CD4-positive, alpha-beta memory T cell (primary cell): ENCODE data around the gene SNRPD3. TPM values are rescaled to one million over a fixed set of nuclear protein-coding genes. Genes with fewer than 3 reads are reported as not detected.

Source experiments
- CTCF ChIA-PET: fragments of 350-600 bp; sonication (Branson Sonifier 250); formaldehyde crosslinking; loops from one replicate; lab custom pipeline; 2021; ENCODE audit warnings: inconsistent platforms; ENCODE audit not compliant: partially characterized antibody; lab: Charles Lee
- POLR2A ChIA-PET: fragments of 350-600 bp; sonication (Branson Sonifier 250); formaldehyde crosslinking; loops from one replicate; lab custom pipeline; 2021; ENCODE audit not compliant: partially characterized antibody; lab: Charles Lee
- DNase-seq, 5 donors: peaks; one replicate each; pipeline versions ENCODE4 v3.0.0 to v3.0.0-alpha.2; 2020 to 2022; ENCODE audit warnings: mixed read lengths in 1 of 5
- H3K27ac ChIP-seq: one replicate; pipeline ENCODE4 v1.7.0; 2013; ENCODE audit warnings: low read depth, low read length
- H3K27me3 ChIP-seq: 2 replicates; pipeline ENCODE4 v1.7.0; 2013; ENCODE audit warnings: mild to moderate bottlenecking, low read length, moderate library complexity; ENCODE audit not compliant: insufficient read depth
- H3K36me3 ChIP-seq: 2 replicates; pipeline ENCODE4 v1.7.0; 2013; ENCODE audit warnings: mild to moderate bottlenecking, low read length, moderate library complexity; ENCODE audit not compliant: insufficient read depth
- H3K4me1 ChIP-seq: 2 replicates; pipeline ENCODE4 v1.7.0; 2013; ENCODE audit warnings: mild to moderate bottlenecking, low read length, moderate library complexity; ENCODE audit not compliant: insufficient read depth
- H3K4me3 ChIP-seq, 2 donors: one replicate each; pipeline ENCODE4 v1.7.0; 2013; ENCODE audit warnings: low read length in 2 of 2, mild to moderate bottlenecking in 1 of 2
- H3K9me3 ChIP-seq, 2 donors: one replicate each; pipeline ENCODE4 v1.7.0; 2013; ENCODE audit warnings: low read length in 2 of 2, control low read depth in 1 of 2; ENCODE audit not compliant: control insufficient read depth in 1 of 2
- H3K27ac Mint-ChIP-seq, 7 donors: one replicate each; pipeline ENCODE4 v1.8.0; 2020 to 2021; ENCODE audit warnings: mixed read lengths in 7 of 7, mild to moderate bottlenecking in 6 of 7, inconsistent platforms in 3 of 7, moderate library complexity in 3 of 7
- H3K27me3 Mint-ChIP-seq, 2 donors: one replicate each; pipeline ENCODE4 v1.8.0; 2020 to 2021; ENCODE audit warnings: mixed read lengths in 2 of 2
- H3K36me3 Mint-ChIP-seq, 2 donors: one replicate each; pipeline ENCODE4 v1.8.0; 2020 to 2021; ENCODE audit warnings: mixed read lengths in 2 of 2, inconsistent platforms in 1 of 2, mild to moderate bottlenecking in 1 of 2
- H3K4me1 Mint-ChIP-seq, 4 donors: one replicate each; pipeline ENCODE4 v1.8.0; 2020 to 2021; ENCODE audit warnings: mixed read lengths in 4 of 4, mild to moderate bottlenecking in 1 of 4
- H3K4me3 Mint-ChIP-seq, 8 donors: one replicate each; pipeline ENCODE4 v1.8.0; 2020 to 2021; ENCODE audit warnings: mixed read lengths in 8 of 8, mild to moderate bottlenecking in 7 of 8, moderate library complexity in 6 of 8, inconsistent platforms in 3 of 8
- H3K9me3 Mint-ChIP-seq, 8 donors: one replicate each; pipeline ENCODE4 v1.8.0; 2020 to 2021; ENCODE audit warnings: mixed read lengths in 8 of 8, mild to moderate bottlenecking in 5 of 8, inconsistent platforms in 3 of 8, moderate library complexity in 1 of 8
- intact Hi-C: fragments of 100-400 bp; cut with micrococcal nuclease; formaldehyde crosslinking; loops from one replicate; pipeline ENCODE4 v1.15.1; 2023
- polyA plus RNA-seq, 2 donors: library from polyadenylated mRNA; unstranded; fragments of 300-500 nt; fragmentation: Illumina TruSeq; gene quantifications; one replicate each; pipeline ENCODE4 v1.2.3, GENCODE V29; 2021
- total RNA-seq, 2 experiments: library from RNA; stranded (reverse); gene quantifications; one replicate each; pipeline ENCODE4 v1.2.3, GENCODE V29; 2021

SNRPD3 gene
- total and polyA plus RNA-seq, 4 experiments from 2014 or later = 62.6 to 102 (median 81.3) TPM

- no peaks in the 10 kb centered on the region for H3K36me3 Mint-ChIP-seq
- Histone ChIP-seq H3K36me3 (no peaks in the 10 kb centered on the region), H3K4me1 (no peaks in the 10 kb centered on the region), H3K9me3 (no peaks in the 10 kb centered on the region), H3K27ac (no peak overlapping the region), H3K27me3 (no peaks in the 10 kb centered on the region), H3K4me3 (no peak overlapping the region)
- CTCF ChIA-PET = no interaction called here
- no peaks in the 10 kb centered on the region for H3K9me3 Mint-ChIP-seq
- H3K27ac Mint-ChIP-seq = no peak overlapping the region
- no peaks in the 10 kb centered on the region for H3K27me3 Mint-ChIP-seq
- H3K4me3 Mint-ChIP-seq = no peak overlapping the region
- intact Hi-C loops = no loop called here
- peaks cover 0 to 8% (median 2%) of the 10 kb centered on the region in 4 donors for H3K4me1 Mint-ChIP-seq
- no peak for DNase-seq
- POLR2A ChIA-PET = no interaction called here
Measured at GRCh38 chr22:24514241-24515026, 41.4 kb upstream of the SNRPD3 start.

GRCh38 chr22:24515027-24515338, 40.8 kb upstream of the SNRPD3 start:
- no peaks in the 10 kb centered on the region for H3K27me3 Mint-ChIP-seq
- Histone ChIP-seq H3K27me3 (no peaks in the 10 kb centered on the region), H3K36me3 (no peaks in the 10 kb centered on the region), H3K9me3 (no peaks in the 10 kb centered on the region), H3K4me3 (no peak overlapping the region), H3K27ac (no peak overlapping the region), H3K4me1 (no peaks in the 10 kb centered on the region)
- H3K36me3 Mint-ChIP-seq = no peaks in the 10 kb centered on the region
- DNase-seq = no peak
- H3K9me3 Mint-ChIP-seq = no peaks in the 10 kb centered on the region
- ChIA-PET POLR2A (no interaction called here), CTCF (no interaction called here)
- H3K4me3 Mint-ChIP-seq = no peak overlapping the region
- no peak overlapping the region for H3K27ac Mint-ChIP-seq
- peaks cover 0 to 8% (median 2%) of the 10 kb centered on the region in 4 donors for H3K4me1 Mint-ChIP-seq
- intact Hi-C loops = no loop called here

GRCh38 chr22:24516301-24516737, 39.5 kb upstream of the SNRPD3 start:
- H3K9me3 ChIP-seq = no peaks in the 10 kb centered on the region
- H3K9me3 Mint-ChIP-seq = no peaks in the 10 kb centered on the region
- H3K27ac ChIP-seq = no peak overlapping the region
- no peak for DNase-seq
- H3K4me3 ChIP-seq = no peak overlapping the region
- no peaks in the 10 kb centered on the region for H3K36me3 ChIP-seq
- no peaks in the 10 kb centered on the region for H3K4me1 ChIP-seq
- no peaks in the 10 kb centered on the region for H3K27me3 ChIP-seq
- ChIA-PET POLR2A (no interaction called here), CTCF (interaction anchor here (1.4 kb wide), 1 partner anchor 9 kb away, joined by 4 read pairs; no protein-coding TSS in a partner anchor)
- H3K4me3 Mint-ChIP-seq = no peak overlapping the region
- peaks cover 0 to 1% (median under 1%) of the 10 kb centered on the region in 4 donors for H3K4me1 Mint-ChIP-seq
- H3K27me3 Mint-ChIP-seq = no peaks in the 10 kb centered on the region
- H3K36me3 Mint-ChIP-seq = no peaks in the 10 kb centered on the region
- intact Hi-C loops = no loop called here
- H3K27ac Mint-ChIP-seq = no peak overlapping the region

GRCh38 chr22:24517446-24517845, 38.4 kb upstream of the SNRPD3 start:
- Mint-ChIP-seq H3K4me3 (no peak overlapping the region), H3K9me3 (no peaks in the 10 kb centered on the region), H3K4me1 (peaks cover 3 to 6% (median 4%) of the 10 kb centered on the region in 4 donors), H3K36me3 (no peaks in the 10 kb centered on the region), H3K27ac (peak overlapping the region in 1 of 7 donors; percentile 23), H3K27me3 (no peaks in the 10 kb centered on the region)
- Histone ChIP-seq H3K36me3 (no peaks in the 10 kb centered on the region), H3K9me3 (no peaks in the 10 kb centered on the region), H3K27ac (no peak overlapping the region), H3K27me3 (no peaks in the 10 kb centered on the region), H3K4me3 (no peak overlapping the region), H3K4me1 (no peaks in the 10 kb centered on the region)
- DNase-seq = no peak
- intact Hi-C loops = no loop called here
- CTCF ChIA-PET = interaction anchor here (1.0 kb wide), 1 partner anchor 13 kb away, joined by 3 read pairs; no protein-coding TSS in a partner anchor
- POLR2A ChIA-PET = interaction anchor here (1.6 kb wide), 1 partner anchor 96 kb away, joined by 3 read pairs; no protein-coding TSS in a partner anchor

- Mint-ChIP-seq H3K9me3 (no peaks in the 10 kb centered on the region), H3K36me3 (no peaks in the 10 kb centered on the region), H3K27me3 (no peaks in the 10 kb centered on the region), H3K4me3 (no peak overlapping the region), H3K27ac (no peak overlapping the region), H3K4me1 (peaks cover 3 to 6% (median 4%) of the 10 kb centered on the region in 4 donors)
- Histone ChIP-seq H3K27ac (no peak overlapping the region), H3K4me3 (no peak overlapping the region), H3K36me3 (no peaks in the 10 kb centered on the region), H3K27me3 (no peaks in the 10 kb centered on the region), H3K4me1 (no peaks in the 10 kb centered on the region), H3K9me3 (no peaks in the 10 kb centered on the region)
- ChIA-PET POLR2A (interaction anchor here (1.6 kb wide), 1 partner anchor 97 kb away, joined by 3 read pairs; no protein-coding TSS in a partner anchor), CTCF (interaction anchor here (1.0 kb wide), 1 partner anchor 12 kb away, joined by 3 read pairs; no protein-coding TSS in a partner anchor)
- no peak for DNase-seq
- intact Hi-C loops = no loop called here
Measured at GRCh38 chr22:24518228-24518627, 37.6 kb upstream of the SNRPD3 start.

GRCh38 chr22:24518771-24519485, 36.9 kb upstream of the SNRPD3 start:
- ChIA-PET POLR2A (interaction anchor here (1.6 kb wide), 1 partner anchor 97 kb away, joined by 3 read pairs; no protein-coding TSS in a partner anchor), CTCF (interaction anchor here (0.8 kb wide), 1 partner anchor 9 kb away, joined by 3 read pairs; no protein-coding TSS in a partner anchor)
- no peaks in the 10 kb centered on the region for H3K36me3 ChIP-seq
- H3K4me3 ChIP-seq = no peak overlapping the region
- no peaks in the 10 kb centered on the region for H3K4me1 ChIP-seq
- no peak overlapping the region for H3K27ac ChIP-seq
- H3K9me3 Mint-ChIP-seq = no peaks in the 10 kb centered on the region
- no peaks in the 10 kb centered on the region for H3K27me3 ChIP-seq
- intact Hi-C loops = no loop called here
- no peak for DNase-seq
- H3K36me3 Mint-ChIP-seq = no peaks in the 10 kb centered on the region
- H3K4me1 Mint-ChIP-seq = peaks cover 3 to 6% (median 4%) of the 10 kb centered on the region in 4 donors
- peak overlapping the region in 1 of 7 donors; percentile 6 for H3K27ac Mint-ChIP-seq
- H3K4me3 Mint-ChIP-seq = no peak overlapping the region
- no peaks in the 10 kb centered on the region for H3K9me3 ChIP-seq
- no peaks in the 10 kb centered on the region for H3K27me3 Mint-ChIP-seq

- Mint-ChIP-seq H3K4me3 (no peak overlapping the region), H3K9me3 (no peaks in the 10 kb centered on the region), H3K27ac (no peak overlapping the region), H3K36me3 (no peaks in the 10 kb centered on the region), H3K4me1 (peaks cover 3 to 6% (median 4%) of the 10 kb centered on the region in 4 donors), H3K27me3 (no peaks in the 10 kb centered on the region)
- H3K4me1 ChIP-seq = no peaks in the 10 kb centered on the region
- POLR2A ChIA-PET = no interaction called here
- no peak overlapping the region for H3K4me3 ChIP-seq
- CTCF ChIA-PET = interaction anchor here (0.8 kb wide), 1 partner anchor 8 kb away, joined by 3 read pairs; no protein-coding TSS in a partner anchor
- intact Hi-C loops = no loop called here
- no peak for DNase-seq
- H3K36me3 ChIP-seq = no peaks in the 10 kb centered on the region
- H3K9me3 ChIP-seq = no peaks in the 10 kb centered on the region
- H3K27me3 ChIP-seq = no peaks in the 10 kb centered on the region
- no peak overlapping the region for H3K27ac ChIP-seq
Measured at GRCh38 chr22:24519496-24519895, 36.3 kb upstream of the SNRPD3 start.
